Right cardiac atrium (tissue), 5 donors: ENCODE results near the gene TAMALIN. TPM values are rescaled to one million over a fixed set of nuclear protein-coding genes. Genes with fewer than 3 reads are reported as not detected.

Experiments
- ATAC-seq, 2 donors: fragments of 200-7000 bp; cut with Tn5 transposase; one replicate each; pipeline versions ENCODE4 v1.8.0 to v1.9.1; 2020; ENCODE audit warnings: moderate library complexity in 2 of 2, mild to moderate bottlenecking in 1 of 2
- DNase-seq, 3 donors: peaks; one replicate each; pipeline ENCODE4 v3.0.0-alpha.2; 2020
- H3K27ac ChIP-seq: one replicate; pipeline ENCODE4 v1.5.1; 2013; ENCODE audit warnings: mild to moderate bottlenecking, low read length, control low read depth, moderate library complexity
- H3K27me3 ChIP-seq: one replicate; pipeline ENCODE4 v1.6.1; 2013; ENCODE audit not compliant: control insufficient read depth, insufficient read depth
- H3K4me1 ChIP-seq: one replicate; pipeline ENCODE4 v1.6.1; 2013; ENCODE audit warnings: low read length; ENCODE audit not compliant: control insufficient read depth, insufficient read depth
- H3K4me3 ChIP-seq: one replicate; pipeline ENCODE4 v1.5.1; 2013; ENCODE audit warnings: low read length, control low read depth
- H3K9me3 ChIP-seq: one replicate; pipeline ENCODE4 v1.6.1; 2013; ENCODE audit warnings: low read length; ENCODE audit not compliant: control insufficient read depth
- WGBS: extraction: QIAGEN DNeasy Blood & Tissue Kit; methylation state at CpG from one replicate; pipeline ENCODE4 v1.1.7; 2013; 5-methylcytosine and 5-hydroxymethylcytosine counted together
- intact Hi-C, 4 donors: fragments of 100-400 bp; cut with DNase I; formaldehyde crosslinking; loops; one replicate each; pipeline versions ENCODE4 v1.11.0 to v1.14.0; 2022 to 2023
- polyA plus RNA-seq: library from polyadenylated mRNA; stranded (reverse); fragments of 200-250 nt; gene quantifications from one replicate; pipeline ENCODE4 v1.2.3, GENCODE V29; 2013
- total RNA-seq, 4 donors: library from RNA; stranded (reverse); fragmentation: NEBNext Ultra II Directional; extraction: Animal tissue kit (Norgen Biotek cat#: 25700); gene quantifications; one replicate each; pipeline ENCODE4 v1.2.1, GENCODE V29; 2021
- donor health status: healthy with polysubstance abuse.
- donor health status: DM: no; HTN: yes; CAD: no.
- donor health status: DM: no; HTN: no; CAD: no.
- donor health status: DM: no; HTN: yes; CAD: no; lungs with severe emphysema.
- donor health status: DM: yes; HTN: yes; CAD: no.

TAMALIN gene
- total and polyA plus RNA-seq, 5 donors: 20.8 to 39.3 (median 30.3) TPM

DNA sequence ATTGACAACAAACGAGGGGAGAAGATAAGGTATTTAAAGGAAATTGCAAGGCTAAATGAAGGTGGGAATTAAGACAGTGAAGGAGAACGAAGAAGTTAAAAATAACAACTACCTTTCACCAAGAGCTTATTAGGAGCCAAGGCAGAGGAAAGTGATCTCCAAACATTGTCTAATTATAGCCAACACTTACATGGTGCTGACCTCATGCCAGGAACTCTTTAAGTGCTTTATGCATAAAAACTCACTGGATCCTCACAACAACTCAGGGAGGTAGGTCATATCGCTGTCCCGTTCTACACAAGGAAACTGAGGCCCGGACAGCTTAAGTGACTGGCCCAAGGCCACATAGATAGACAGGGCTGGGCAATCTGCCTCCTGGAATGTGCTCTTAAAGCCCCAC is 19.5 kb downstream of the TAMALIN start:
- intact Hi-C loops: loop anchor here (5.0 to 10.0 kb wide), 4 partner anchors 41 to 99 kb away; partner anchors contain the start of gene ATG101 (in 2 of the 4)
- Histone ChIP-seq H3K27me3 (no peaks in the 10 kb centered on the region), H3K4me3 (no peak overlapping the region), H3K27ac (peak overlapping the region; percentile 89), H3K4me1 (peaks cover 3% of the 10 kb centered on the region), H3K9me3 (no peaks in the 10 kb centered on the region)
- WGBS: 29% methylated on average over 5 of the region's 5 CpGs
- DNase-seq (peak in 2 of 3 donors; percentile 11 to 44), ATAC-seq (no peak)

DNA sequence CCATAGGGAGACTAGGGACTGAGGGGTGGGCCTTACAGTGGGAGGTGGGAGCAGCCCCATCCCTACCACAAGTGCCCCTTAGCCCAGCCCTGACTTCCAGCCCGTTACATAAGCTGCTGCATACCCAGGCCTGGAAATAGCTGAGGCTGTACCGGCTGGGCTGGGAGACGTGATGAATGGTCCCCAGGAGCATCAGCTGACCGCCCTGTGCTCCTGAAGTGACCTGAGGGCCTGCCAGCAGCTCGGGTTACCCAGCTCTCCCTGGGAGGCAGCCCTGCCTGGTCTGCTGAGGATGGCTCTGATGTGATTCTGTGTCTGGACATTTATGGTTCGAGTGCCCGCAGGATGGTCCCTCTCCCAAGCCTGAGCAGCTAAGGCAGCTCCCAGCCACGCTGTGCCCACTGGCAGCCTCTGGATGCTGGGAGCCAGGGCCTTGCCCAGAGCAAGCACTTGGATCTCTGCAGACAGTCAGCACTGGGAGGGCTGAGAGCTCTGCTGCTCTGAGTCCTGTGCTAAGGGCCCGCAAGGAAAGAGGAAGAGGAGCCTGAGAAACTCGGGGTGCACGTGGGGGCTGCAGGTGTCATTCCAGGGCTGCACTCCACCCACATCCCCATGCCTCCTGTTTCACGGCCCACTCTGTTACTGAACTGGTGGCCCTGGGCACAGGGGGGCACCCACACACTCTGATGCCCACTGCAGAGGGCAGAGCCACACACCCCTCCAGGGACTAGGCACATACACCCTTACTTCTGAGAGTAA is 20.5 kb downstream of the TAMALIN start:
- Histone ChIP-seq H3K4me1 (peaks cover 5% of the 10 kb centered on the region), H3K9me3 (no peaks in the 10 kb centered on the region), H3K27ac (peak overlapping the region; percentile 89), H3K4me3 (no peak overlapping the region), H3K27me3 (no peaks in the 10 kb centered on the region)
- intact Hi-C loops: loop anchor here (5.0 to 10.0 kb wide), 4 partner anchors 40 to 98 kb away; partner anchors contain the start of gene ATG101 (in 2 of the 4)
- DNase-seq (peak; percentile 35 to 74 (median 72)), ATAC-seq (peak in 1 of 2 donors; percentile 5)
- 76% methylated on average over 12 of the region's 12 CpGs for WGBS

DNA sequence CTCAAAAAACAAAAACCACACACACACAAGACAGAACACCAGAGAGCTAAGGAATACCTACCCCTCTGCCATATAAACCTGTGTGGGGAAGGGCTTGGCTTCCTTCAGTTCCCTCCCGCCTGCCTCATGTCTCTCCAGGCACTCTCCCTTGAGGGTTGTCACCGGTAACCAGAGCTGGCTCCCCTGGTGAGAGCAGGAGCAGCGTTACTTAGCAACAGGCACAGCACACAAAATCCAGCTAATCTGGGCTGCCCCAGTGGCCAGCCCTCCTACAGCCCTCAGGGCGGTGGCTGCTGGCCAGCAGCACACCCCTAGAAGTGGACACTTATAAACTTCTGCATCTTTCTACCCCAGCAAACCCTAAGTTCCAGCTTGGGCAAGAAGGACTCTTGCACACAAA is 22.9 kb downstream of the TAMALIN start:
- intact Hi-C loops: loop anchor here (5.0 to 10.0 kb wide), 4 partner anchors 38 to 95 kb away; partner anchors contain the start of gene ATG101 (in 2 of the 4)
- no peaks in the 10 kb centered on the region for H3K27me3 ChIP-seq
- WGBS: 35% methylated on average over 4 of the region's 4 CpGs
- peak overlapping the region; percentile 16 for H3K27ac ChIP-seq
- H3K9me3 ChIP-seq: no peaks in the 10 kb centered on the region
- peak in 1 of 3 donors; percentile 67 for DNase-seq
- no peak overlapping the region for H3K4me3 ChIP-seq
- ATAC-seq: no peak
- peaks cover 2% of the 10 kb centered on the region for H3K4me1 ChIP-seq

DNA sequence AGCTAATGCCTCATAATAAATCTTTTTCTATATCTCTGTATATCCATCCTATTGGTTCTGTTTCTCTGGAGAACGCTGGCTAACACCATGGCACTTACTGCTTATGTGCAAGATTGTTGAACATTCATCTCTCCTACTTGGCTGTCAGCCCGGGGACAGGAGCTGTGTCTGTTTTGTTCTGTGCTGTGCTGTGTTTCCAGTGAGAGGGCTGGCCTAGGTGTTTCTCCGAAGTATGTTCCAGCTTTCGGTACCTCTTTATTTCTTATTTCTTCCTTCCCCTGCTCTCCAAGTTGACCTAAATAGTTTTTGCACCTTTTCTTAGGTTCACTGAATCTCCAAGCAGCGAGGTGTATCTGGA is 25.7 kb downstream of the TAMALIN start:
- H3K9me3 ChIP-seq: no peaks in the 10 kb centered on the region
- no peaks in the 10 kb centered on the region for H3K27me3 ChIP-seq
- peak overlapping the region; percentile 98 for H3K27ac ChIP-seq
- intact Hi-C loops: no loop called here
- ATAC-seq (peak; percentile 48 to 52), DNase-seq (peak; percentile 72 to 86 (median 78))
- H3K4me1 ChIP-seq: peaks cover 4% of the 10 kb centered on the region
- peak overlapping the region; percentile 11 for H3K4me3 ChIP-seq
- WGBS: 7% methylated on average over 5 of the region's 5 CpGs

DNA sequence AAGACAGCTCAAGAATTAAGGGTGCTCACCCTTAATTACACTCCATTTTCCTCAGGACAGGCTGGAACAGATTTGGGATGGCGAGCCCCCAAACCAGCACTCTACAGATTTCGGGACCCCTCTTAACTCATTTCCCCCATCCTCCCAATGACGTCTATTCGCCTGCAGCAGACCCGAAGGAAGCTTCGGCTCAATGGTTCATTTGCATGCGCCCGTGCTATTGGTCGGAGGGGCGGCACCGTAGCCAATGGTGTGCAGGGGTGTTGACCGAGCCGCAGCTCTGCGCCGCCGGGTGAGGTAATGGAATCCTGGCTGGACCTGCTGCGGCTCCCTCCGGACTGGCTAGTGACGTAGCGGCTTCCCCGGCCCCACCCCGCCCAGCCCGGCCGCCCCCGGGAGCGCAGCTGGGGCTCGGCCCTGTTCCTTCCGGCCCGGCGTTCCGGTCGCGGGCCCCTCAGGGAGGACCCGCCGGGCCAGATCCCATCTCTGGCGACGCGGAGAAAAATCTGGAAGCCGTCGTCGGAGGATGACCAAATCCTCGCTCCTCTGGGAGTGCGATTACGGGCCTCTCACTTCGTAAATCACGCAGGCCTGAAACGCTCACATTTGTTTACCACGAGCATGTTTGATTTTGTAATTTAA is 26.2 kb downstream of the TAMALIN start:
- peaks cover 4% of the 10 kb centered on the region for H3K4me1 ChIP-seq
- WGBS: under 1% methylated on average over 48 of the region's 48 CpGs
- intact Hi-C loops: no loop called here
- ATAC-seq (peak; percentile 93 to 96), DNase-seq (peak; percentile 99)
- peak overlapping the region; percentile 98 for H3K27ac ChIP-seq
- H3K4me3 ChIP-seq: peak overlapping the region; percentile 24
- H3K9me3 ChIP-seq: no peaks in the 10 kb centered on the region
- no peaks in the 10 kb centered on the region for H3K27me3 ChIP-seq

DNA sequence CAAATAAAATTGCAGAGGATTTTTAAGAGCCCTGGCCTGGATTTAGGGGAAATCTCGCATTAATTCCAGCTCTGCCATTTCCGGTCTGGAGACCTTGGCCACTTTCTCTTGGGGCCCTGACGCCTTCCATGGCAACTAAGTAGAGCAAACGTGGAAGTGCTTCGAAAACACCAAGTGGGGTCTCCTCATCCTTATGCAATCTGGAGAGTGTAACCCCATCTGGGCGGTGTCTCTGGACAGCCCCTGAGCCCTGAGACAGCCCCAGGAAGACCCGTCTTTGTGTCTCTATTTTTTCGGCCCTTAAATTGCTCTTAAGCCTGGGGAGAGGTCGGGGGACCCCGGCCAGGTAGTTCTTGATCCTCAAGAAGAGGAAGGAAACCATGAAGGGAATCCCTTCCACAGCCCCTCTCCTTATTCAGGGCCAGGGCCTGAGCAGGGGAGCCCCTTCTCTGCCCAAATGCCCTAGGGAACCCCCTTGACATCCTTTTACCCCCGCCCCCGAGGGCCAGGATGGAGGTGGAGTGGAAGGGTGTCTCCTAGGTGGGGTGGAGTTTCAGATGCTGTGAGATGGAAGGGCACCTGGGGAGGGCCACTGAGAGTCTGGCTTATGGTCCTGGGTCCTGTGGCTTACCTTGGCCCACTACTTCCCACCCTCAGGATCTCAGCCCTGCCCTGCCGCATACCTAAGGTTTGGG is 26.8 kb downstream of the TAMALIN start:
- Histone ChIP-seq H3K27me3 (no peaks in the 10 kb centered on the region), H3K4me3 (peak overlapping the region; percentile 24), H3K4me1 (peaks cover 7% of the 10 kb centered on the region), H3K9me3 (no peaks in the 10 kb centered on the region), H3K27ac (peak overlapping the region; percentile 94)
- ATAC-seq (peak in 1 of 2 donors; percentile 2), DNase-seq (peak; percentile 21 to 65 (median 62))
- WGBS: 58% methylated on average over 13 of the region's 13 CpGs
- intact Hi-C loops: no loop called here

DNA sequence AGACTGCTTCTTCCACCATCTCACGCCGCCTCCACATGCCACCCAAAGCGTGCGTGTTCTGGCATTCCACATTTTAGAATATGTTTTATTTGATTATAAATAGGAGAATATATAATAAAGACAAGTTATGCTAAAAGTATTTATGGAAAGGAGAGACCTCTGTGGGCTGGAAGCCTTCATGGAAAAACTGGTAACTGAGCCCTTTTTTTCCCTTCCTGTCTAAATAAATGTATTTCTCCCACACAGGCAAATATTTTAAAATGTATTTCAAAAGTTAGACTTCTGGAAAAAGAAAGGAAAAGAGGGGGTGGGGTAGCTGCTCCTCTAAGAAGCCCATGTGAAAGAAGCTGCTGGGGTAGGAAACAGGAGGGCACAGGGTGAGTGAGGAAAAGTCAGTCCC is 28.4 kb downstream of the TAMALIN start:
- ATAC-seq (no peak), DNase-seq (no peak)
- intact Hi-C loops: no loop called here
- Histone ChIP-seq H3K4me3 (no peak overlapping the region), H3K9me3 (no peaks in the 10 kb centered on the region), H3K27me3 (no peaks in the 10 kb centered on the region), H3K27ac (no peak overlapping the region), H3K4me1 (peaks cover 17% of the 10 kb centered on the region)
- WGBS: 93% methylated on average over 4 of the region's 4 CpGs

DNA sequence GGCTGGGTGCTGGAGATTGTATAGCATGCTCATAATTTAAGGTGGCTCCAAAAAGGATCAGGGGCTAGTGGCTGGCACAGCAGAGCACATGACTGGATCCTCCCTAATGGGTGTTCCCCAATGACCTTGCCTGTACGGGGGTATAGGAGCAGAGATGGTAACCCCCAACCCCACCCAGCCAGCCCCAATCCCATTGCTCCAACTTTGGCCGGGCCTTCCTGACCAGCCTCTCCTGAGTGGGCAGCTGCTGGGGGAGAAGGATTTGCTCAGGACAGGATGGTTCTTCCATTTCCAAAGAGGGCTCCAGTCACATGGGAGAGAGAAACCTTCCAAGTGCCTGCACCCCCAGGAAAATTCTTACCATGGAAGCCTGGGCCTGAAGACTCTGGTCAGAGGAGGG is 29.2 kb downstream of the TAMALIN start:
- Histone ChIP-seq H3K4me1 (peaks cover 21% of the 10 kb centered on the region), H3K9me3 (no peaks in the 10 kb centered on the region), H3K27ac (no peak overlapping the region), H3K27me3 (no peaks in the 10 kb centered on the region), H3K4me3 (no peak overlapping the region)
- no peak for ATAC-seq
- 70% methylated on average over 2 of the region's 2 CpGs for WGBS
- intact Hi-C loops: no loop called here
- DNase-seq: peak; percentile 8 to 42 (median 28)

DNA sequence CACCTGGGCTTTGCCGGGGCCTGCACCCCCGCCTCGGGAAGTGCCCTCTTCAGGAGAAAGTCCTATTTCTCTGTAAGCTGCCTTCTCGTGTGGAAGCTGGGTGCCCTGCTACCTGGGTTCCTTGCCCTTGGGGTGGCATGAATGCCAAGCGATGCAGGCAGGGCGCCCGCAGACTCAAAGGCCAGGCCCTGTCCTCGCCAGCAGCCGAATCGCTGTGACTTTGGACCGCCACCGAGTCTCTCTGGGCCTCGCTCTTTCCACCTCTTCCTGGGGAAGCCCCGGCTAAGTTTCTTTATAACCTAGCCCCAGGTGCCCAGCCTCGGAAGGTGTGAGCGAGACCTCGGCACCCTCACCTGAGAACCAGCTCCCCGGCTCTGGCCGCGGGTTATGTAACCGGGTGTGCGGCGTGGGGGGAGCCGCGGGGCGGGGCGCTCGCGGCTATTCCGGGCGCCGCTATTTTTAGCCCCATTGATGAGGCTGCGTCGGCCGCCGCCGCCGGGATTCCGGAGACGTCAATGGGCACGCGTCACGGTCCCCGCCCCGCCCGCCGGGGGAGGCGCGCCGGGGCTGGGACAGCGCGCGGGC is 29.9 kb downstream of the TAMALIN start:
- 8% methylated on average over 53 of the region's 53 CpGs for WGBS
- peak; percentile 93 to 96 (median 96) for DNase-seq
- intact Hi-C loops: no loop called here
- H3K9me3 ChIP-seq: no peaks in the 10 kb centered on the region
- peak overlapping the region; percentile 77 for H3K4me3 ChIP-seq
- peak; percentile 56 to 60 for ATAC-seq
- H3K27ac ChIP-seq: peak overlapping the region; percentile 67
- peaks cover 21% of the 10 kb centered on the region for H3K4me1 ChIP-seq
- H3K27me3 ChIP-seq: no peaks in the 10 kb centered on the region

DNA sequence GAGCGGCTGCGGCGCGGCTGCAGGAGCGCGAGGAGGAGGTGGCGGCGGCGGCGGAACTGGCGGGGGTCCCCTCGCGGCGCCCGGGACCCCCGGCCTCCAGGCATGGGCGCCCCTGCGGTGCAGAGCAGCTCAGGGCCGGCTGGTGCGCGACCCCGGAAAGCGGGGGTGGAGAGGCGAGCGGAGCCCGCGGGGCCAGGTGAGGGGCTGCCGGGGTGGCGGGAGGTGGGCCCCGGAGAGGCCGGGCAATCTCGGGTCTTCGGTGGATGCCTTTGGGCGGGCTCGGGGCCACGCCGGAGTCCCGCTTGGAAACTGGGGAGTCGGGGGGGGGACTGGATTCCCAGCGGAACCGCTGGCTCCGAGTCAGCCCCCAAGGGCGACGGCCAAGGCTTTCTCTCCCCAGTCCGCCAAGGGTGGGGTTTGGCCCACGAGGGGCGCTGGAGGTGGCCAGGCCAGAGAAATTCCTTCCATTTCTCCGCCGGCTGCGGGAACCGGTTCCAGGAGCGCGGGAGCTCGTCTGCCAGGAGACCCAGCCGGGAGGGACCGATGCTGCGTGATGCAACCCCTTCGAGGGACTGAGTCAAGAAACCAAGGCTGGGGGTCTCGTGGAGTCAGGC is 30.6 kb downstream of the TAMALIN start:
- Histone ChIP-seq H3K4me1 (peaks cover 21% of the 10 kb centered on the region), H3K27me3 (no peaks in the 10 kb centered on the region), H3K27ac (peak overlapping the region; percentile 48), H3K9me3 (no peaks in the 10 kb centered on the region), H3K4me3 (peak overlapping the region; percentile 77)
- ATAC-seq: peak in 1 of 2 donors; percentile 4
- intact Hi-C loops: no loop called here
- DNase-seq: peak; percentile 86 to 91 (median 90)
- WGBS: 1% methylated on average over 59 of the region's 59 CpGs
